NCI-H748 (cell line): ENCODE data around the gene RIPPLY1.

Source experiments
- DNase-seq: peaks from one replicate; lab custom pipeline; 2025; ENCODE audit not compliant: unreplicated experiment; lab: John Stamatoyannopoulos, UW

RIPPLY1 gene, protein sequence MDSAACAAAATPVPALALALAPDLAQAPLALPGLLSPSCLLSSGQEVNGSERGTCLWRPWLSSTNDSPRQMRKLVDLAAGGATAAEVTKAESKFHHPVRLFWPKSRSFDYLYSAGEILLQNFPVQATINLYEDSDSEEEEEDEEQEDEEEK

DNA sequence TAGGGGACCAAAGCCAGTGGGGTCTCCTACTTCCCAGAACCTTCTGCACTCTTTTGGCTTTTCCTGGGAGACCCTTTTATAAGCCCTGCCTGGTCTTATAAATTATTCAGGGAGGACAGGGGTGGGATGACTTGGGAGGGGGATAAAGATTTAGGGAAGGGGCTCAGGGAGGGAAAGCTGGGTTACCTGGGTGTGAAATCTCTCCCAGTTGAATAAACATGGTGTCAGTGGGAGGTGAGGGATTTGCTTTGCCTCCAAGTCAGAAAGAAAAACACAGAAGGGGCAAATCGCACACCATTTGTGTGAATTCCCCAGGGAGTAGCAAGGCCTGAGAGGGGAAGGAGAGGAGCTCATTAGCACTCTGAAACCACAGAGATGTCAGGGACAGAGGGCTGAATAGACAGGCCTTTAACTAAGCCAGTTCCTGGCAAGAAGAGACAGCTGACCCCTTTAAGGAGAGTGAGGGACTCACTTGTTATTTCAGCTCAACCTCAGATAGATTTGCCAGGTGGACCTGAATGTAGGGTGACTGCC, at the start of gene RIPPLY1:
Gene RIPPLY1 (minus strand): TSS at position 51 of the 534 bp plus-strand sequence. CDS start 54 bp downstream, outside the sequence.
- no peak for DNase-seq

DNA sequence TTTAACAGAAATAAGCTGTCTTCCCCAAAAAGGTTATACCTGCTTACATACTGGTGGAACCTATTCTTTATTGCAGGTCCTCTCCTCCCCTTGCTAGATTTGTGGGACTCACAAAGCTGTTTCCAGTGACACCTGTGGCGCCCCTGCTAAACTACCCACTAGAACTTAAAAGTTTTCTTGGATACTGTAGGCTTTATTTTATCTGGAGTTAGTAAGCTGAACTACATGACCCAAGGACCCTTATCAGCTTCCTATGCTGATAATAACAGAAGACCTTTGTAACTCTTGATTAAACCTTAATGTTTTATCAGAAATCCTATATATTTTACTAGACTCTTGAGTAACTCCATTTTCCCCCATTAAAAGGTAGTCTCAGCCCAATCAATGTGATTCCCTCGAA, 49.4 kb upstream of the RIPPLY1 start:
- no peak for DNase-seq

DNA sequence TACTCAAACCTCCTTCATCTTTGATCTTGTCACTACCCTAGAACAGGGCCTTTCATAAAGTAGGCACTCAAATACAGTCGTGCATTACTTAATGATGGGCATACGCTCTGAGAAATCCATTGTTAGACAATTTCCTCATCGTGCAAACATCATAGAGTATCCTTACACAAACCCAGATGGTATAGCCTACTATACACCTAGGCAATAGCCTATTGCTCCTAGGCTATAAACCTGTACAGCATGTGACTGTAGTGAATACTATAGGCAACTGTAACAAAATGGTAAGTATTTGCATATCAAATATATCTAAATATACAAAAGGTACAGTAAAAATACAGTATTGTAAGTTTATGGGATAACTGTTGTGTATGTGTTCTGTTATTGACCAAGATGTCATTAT, 48.9 kb upstream of the RIPPLY1 start:
- no peak for DNase-seq

DNA sequence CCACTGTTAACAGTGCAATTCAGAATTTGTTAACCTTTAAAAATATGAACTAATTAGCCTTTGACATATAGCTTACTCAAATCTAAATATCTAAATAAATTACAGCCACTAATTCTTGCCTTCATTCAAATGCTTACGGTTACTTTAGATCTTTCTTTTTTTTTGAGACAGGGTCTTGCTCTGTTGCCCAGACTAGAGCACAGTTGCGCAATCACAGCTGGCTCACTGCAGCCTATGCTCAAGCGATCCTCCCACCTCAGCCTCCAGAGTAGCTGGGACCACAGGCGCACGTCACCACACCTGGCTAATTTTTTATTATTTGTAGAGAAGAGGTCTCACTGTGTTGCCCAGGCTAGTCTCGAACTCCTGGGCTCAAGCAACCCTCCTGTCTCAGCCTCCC, 48.1 kb upstream of the RIPPLY1 start:
- no peak for DNase-seq

DNA sequence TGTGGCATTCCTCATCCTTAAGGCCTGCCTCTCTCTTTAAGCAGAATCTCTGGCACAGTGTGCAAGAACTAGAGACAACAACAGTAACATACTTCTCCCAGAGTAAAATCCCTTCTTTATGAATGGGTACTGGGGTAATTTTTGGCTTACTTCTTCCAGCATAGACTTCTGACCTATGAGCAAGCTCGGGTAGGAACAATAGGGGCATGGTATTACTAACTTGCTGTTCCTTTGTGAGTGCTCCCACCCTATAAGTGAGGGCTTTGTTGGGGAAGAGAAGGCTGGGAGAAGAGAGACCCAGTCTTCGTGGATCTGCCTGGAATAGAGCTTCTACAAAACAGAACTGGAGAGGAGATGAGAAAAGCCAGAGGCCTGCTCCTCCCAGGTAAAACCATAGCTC, 47.2 kb upstream of the RIPPLY1 start:
- no peak for DNase-seq

DNA sequence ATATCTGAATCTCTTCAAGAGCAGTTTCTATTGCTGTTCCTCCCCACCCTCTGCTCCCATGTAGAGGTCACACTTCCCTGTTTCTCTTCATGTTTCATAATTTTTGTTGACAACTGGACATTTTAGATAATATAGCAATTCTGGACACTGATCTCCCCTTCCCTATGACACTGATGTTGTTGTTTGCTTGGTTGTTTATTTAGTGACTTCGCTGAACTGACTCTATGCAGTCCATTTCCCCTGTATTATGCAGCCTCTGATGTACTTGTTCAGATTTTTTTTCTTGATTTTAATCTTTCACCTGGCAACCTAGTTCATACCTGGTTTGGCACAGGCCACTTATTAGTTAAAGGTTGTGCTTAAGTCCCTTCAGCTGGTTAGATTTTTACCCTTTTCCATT, 46.2 kb upstream of the RIPPLY1 start:
- no peak for DNase-seq

DNA sequence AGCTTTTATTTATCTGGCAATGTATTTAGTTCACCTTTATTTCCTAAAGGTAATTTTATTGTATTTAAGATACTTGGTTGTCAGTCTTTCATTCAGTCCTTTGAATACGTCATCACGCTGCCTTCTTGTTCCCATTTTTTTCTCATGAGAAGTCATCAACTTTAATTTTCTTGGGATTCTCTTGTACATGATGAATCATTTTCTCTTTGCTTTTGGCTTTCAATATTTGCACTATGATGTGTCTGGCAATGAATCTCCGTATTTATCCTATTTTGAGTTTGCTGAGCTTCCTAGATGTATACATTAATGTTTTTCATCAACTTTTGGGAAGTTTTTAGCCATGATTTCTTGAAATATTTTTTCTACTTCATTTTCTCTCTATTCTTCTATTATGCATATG, 45.5 kb upstream of the RIPPLY1 start:
- DNase-seq: no peak

DNA sequence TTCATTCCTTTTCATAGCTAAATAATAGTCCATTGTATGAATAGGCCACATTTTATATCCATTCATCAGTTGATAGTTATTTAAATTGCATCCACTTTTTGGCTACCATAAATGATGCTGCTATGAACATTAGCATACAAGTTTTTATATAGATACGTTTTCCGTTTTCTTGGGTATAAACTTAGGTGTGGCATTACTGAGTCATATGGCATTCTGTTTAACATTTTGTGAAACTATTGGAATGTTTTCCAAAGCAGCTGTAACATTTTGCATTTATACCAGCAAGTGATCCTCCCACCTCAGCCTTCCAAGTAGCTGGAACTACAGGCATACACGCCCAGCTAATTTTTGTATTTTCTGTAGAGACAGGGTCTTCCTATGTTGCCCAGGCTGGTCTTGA, 43.3 kb upstream of the RIPPLY1 start:
- DNase-seq: no peak

DNA sequence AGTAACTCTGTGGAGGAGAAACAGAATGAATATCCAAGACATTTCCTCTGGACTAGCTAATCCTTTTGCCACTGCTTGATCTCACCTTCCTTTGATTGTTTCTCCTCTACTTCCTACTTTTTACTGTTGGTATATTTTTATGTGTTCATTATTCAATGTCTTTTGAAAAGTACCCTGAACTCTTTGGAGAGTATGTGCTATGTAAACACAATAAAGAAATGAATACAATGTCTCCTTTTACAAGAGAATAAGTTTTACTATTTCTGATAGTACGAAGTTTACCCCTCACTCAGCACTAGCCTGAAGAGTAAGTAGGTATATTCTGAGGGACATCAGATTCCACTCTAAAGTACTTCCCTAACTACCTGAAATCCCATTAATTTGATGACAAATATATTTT, 36.9 kb upstream of the RIPPLY1 start:
- no peak for DNase-seq

DNA sequence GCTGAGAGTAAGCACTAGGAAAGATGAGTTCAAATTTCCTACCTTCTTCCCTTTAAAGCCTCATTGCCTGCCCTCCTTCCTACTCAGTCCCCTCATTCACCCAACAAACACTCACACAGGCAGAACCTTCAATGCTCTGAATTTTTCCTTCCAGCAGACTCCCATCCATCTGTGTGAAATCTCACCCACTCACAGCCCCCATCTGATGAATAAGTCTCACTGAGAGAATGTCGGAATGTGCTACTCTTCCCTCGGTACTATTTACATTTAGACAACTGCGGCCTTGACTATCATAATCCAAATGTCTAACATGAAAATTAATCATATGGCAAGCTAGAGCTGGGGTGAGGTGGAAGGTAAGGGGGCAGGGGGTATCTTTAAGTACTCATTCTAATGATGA, 36.4 kb upstream of the RIPPLY1 start:
- no peak for DNase-seq

DNA sequence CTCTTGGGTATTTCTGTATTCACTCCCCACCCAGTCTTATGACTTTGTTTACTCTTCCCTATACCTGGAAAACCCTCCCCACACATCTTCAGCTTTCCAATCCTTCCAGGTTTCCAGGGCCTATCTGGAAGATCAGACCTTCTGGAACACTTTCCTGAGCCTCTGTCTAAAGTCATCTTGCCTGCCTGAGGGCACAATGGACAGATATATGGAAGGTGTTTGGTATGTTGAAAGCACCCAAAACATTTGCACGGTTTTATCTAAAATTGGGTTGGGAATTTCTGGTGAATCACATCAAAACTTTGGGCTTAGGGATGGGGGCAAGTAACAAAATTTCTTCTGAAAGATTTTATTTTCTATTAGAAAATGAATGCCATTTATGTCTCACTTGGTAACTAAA, 33.1 kb upstream of the RIPPLY1 start:
- no peak for DNase-seq

DNA sequence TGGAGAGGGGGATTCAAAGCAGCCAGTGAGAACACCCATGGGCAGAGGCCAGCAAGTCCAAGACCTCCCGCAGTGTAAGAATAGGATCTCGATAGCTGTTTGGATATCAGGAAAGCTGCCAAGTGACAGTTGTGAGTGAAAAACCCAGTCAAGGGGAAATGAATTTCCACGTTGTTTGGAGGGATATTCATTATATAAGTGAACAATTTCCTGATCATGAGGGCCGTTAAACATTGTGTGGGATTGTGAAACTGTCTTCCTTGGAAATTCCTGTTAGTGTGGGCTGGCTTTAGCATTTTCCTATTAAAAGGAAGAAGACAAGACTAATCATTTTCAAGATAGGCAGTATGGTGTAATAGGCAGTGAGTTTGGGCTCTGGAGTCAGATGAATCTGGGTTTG, 32.0 kb upstream of the RIPPLY1 start:
- DNase-seq: no peak

DNA sequence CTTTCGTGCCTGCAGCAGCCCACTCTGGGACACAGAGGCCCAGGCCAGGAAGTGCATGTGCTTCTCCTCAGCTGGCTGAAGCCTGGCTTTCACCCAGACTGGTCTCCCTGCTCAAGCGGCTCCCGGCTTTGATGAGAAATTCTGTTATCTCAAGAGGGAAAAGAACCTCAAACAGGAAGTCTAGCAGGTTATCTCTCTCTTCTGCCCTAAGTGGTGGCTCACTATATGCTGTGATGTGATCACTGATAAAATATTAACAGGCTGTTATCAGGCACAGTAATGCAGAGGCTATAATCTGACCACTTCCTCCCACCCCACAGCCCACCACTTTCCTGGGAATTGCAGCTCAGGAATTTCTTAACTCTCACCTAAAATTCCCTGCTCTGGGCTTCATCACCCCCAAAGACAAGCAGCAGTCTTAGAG, 30.4 kb upstream of the RIPPLY1 start:
- DNase-seq: no peak

DNA sequence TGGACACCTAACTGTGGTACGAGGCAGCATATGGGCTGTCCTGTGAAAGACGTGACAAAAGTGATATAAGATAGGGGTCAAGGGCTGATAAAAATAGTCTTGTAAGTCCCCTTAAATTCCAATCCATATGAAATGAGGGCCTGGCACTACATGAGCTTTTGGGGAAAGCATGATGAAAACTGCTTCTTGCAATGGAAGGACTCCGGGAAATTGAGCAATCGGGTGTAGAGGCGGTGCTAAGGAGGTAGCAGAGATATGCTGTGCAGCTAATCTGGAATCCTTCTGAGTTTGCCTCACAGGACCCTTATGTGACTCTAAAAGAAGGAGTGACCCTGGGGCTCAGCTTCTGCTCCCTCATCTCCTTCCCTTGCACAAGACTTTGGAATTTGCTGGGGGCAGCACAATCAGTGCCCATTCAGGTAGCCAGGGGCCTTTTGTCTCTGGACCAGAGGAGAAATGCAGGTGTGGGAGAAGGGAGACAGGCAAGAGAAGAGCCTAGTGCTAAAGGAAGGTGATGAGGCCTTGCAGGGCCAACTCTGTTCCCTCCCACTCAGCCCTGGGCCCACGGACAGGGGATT, 29.9 kb upstream of the RIPPLY1 start:
- no peak for DNase-seq

DNA sequence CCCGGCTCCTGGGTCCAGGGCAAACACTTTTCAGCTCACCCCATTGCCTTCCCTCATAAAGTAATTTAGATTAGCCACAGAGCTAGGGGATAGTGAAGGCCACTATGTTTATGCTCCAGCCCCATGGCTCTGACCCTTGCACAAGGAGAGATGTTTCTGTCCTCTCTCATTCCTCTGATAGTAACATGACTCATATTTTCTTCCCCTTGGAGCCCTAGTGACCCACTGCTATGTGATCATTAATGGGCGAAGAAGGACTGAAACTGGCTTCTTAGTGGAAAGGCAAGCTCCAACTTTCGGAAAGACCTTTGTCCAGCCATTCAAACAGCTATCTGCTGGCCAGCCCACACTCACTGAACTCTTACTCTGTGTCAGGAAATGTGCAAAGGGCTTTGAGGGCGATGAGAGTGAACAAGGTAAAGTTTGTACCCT, 29.4 kb upstream of the RIPPLY1 start:
- no peak for DNase-seq

DNA sequence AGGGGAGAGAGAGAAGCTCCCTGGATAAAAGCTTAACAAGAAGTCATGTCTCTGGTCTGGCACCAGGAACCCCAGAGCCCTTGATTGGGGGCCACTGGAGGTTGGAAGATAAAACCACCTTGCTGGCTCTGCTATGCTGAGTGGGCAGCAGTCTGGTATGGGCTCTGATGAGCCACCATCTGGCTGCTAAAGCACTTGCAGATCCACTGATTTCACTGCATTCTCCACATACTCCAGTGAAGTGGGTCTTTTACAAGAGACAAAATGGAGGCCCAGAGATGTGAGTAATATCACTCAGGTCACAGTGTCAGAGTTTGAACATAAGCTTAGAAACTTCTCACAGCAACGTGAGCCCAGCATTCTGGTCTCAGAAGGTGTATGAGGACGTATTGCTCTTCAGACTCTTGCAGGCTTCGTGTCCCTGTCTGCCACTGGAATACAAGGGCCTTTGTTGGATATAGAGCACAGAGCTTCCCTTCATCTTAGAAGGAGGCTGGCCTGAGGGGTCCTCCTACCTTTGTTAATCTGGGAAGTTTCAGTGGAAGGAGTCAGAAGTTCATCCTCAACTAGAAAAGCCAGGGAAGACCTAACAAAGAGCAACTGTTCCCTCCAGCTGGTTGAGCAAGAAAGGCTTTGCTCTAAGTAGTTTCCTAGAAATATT, 28.8 kb upstream of the RIPPLY1 start:
- DNase-seq: no peak

DNA sequence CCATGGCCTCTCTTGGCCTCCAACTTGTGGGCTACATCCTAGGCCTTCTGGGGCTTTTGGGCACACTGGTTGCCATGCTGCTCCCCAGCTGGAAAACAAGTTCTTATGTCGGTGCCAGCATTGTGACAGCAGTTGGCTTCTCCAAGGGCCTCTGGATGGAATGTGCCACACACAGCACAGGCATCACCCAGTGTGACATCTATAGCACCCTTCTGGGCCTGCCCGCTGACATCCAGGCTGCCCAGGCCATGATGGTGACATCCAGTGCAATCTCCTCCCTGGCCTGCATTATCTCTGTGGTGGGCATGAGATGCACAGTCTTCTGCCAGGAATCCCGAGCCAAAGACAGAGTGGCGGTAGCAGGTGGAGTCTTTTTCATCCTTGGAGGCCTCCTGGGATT, 25.1 kb upstream of the RIPPLY1 start:
- no peak for DNase-seq

DNA sequence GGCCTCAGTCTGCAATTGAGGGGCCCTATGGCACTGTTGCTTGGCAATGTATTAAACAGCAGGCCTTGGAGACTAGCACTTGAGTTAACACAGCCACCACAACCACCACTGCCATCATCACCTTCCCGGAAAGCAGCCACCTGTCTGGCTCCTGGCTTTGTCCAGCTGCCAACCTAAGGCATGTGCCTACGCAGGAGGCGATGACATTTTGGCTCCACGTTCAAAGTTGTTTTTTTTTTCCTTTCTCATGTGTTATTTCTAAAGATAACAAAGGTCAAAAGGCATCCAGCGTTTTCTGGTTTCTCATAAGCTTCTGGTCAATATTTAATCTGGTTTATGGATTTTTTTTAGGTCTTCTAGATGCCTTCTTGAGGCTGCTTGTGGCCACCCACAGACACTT, 24.6 kb upstream of the RIPPLY1 start:
- DNase-seq: no peak

DNA sequence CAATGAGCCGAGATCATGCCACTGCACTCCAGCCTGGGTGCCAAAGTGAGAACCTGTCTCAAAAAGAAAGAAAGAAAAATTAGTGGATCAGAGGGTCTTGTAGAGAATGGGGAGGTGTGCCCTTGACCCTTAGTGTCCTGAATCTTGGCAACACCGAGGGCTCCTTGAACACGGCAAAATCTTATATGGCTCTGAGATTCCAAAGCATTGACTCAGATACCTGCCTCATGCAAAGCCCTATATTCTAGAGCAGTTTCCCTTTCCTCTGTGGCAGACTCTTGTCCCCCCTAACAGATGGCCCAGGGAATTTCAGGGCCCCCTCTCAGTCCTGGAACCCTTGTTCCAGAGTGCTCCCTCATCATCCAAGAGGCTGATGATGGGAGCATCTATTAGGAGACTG, 23.9 kb upstream of the RIPPLY1 start:
- DNase-seq: no peak

DNA sequence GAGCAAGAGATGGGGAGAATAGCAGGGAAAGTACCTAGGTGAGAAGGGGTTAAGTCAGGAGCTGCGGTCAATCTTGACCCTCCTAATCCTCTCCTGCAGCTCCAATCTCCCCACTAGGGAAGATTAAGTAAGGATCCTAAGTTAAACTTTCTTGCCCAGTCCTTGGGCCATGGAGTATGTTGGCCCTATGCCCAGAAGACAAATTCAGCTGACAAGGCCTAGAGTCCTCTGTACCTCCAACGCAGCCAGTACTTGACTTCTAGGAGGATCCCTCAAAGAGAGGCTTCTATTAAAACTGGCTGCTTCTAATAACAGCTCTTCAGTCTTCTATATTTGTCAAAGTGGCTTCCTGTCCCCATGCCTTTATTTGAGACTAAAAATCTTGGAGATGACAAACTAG, 18.5 kb upstream of the RIPPLY1 start:
- no peak for DNase-seq

DNA sequence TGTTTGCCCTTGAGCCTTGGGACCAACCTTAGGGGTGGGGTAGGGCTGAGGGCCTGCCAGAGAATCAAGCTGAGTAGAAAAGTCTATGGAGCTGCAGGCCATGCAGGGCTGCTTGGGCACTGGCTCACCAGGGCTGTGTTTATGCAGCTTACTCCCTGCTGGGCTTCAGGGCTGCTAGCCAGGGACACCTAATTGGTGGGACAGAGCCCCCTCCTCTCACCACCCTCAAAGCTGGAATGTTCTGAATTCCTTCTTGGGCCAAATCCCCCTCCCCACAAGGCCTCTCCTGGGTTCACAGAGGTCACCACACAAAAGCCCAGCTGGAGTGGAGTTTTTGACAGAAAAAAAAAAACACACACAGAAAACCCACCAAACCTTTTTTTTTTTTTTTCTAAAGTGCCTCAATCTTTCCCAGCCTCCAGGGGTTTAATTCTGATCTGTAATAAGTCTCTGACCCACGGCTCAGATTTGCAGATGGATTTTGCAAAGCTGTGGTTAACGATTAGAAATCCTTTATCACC, 16.9 kb upstream of the RIPPLY1 start, which contains the start of gene CLDN2:
Gene CLDN2 (plus strand): TSS at position 471 of the 521 bp plus-strand sequence. CDS start 7,827 bp downstream, outside the sequence.
- DNase-seq: no peak

DNA sequence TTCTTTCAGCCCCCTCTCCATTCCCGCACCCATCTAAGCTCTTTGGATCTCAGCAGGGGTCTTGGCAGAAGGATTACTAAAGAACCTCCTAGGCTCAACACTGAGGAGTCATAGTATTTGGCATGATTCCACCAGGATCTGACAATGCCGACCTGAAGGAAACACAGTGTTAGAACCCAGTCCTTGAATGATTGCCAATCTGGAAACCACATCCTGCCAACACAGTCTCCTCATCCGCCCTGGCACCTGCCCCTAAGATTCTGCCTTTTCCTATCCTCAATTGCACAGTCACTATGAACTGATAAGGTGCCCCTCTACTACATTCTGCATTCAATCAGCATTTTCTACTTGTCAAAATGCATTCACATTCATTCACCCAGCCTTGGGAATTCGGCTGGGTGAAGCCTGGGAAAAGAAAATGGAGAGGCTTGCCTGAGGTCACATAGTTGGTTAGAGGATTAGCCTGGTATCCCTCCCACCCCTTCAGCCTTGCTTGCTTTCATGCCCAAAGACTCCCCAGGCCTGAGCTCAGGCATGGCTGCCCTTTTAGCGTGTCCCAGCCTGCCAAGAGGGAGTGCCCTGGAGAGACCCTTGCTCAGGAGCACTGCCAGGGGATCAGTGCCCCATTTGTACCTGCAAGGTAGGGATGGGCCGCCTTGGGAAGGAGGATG, 14.8 kb upstream of the RIPPLY1 start:
- no peak for DNase-seq
